T47D (cell line): ENCODE results near the gene ARNT2.

Experiments
- DNase-seq, 2 experiments: peaks; one replicate each; pipeline versions ENCODE4 v3.0.0 to v3.0.0-alpha.2; 2011 to 2012; ENCODE audit warnings: low read depth in 1 of 2, low spot score in 1 of 2
- JUND ChIP-seq: IDR thresholded peaks from 2 replicates; pipeline ENCODE4 v1.6.1; 2012; ENCODE audit warnings: low read depth
- in situ Hi-C: cut with HindIII; loops from 2 replicates; pipeline ENCODE4 v1.10.0; 2016; ENCODE audit warnings: low sequenced_read_pairs, low pct_unique_long_range_greater_than_20kb

The ARNT2 gene

DNA sequence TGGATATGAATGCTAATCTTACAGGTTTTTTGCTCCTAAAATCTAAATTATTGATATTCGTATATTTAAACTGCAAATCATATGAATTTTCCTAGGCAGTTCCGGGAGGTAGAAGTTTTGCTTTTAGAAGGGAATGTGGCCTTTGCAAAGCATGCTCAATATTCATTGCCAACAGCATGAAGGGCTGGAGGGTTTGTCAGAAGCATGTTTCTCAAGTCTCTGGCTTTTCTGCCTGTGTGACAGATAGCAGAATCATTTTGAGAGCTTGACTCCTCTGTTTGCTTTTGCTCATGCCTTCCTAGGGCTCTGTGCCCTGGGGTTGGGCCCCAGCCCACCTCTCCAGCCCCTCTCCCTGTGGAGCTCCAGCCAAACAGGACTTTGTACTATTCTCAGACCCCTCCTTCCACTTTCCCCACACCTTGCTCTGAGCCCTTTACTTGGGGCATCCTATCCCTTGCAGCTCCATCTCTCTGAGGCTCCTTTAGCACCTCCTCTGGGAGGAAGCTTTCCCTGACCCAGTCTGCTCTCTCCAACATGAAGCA lies 91.3 kb downstream of the ARNT2 start:
- in situ Hi-C loops, result no loop called here
- DNase-seq, result no peak
- TF ChIP-seq JUND, result no peak

GRCh38 chr15:80496096-80496495 lies 91.9 kb downstream of the ARNT2 start:
- no peak for DNase-seq
- no peak for TF ChIP-seq JUND
- in situ Hi-C loops, result no loop called here

GRCh38 chr15:80497221-80497620 lies 93.0 kb downstream of the ARNT2 start:
- DNase-seq, result no peak
- no peak for TF ChIP-seq JUND
- in situ Hi-C loops, result no loop called here

GRCh38 chr15:80498652-80499051 lies 94.5 kb downstream of the ARNT2 start:
- no peak for DNase-seq
- in situ Hi-C loops, result no loop called here
- no peak for TF ChIP-seq JUND

GRCh38 chr15:80500021-80500420 lies 95.8 kb downstream of the ARNT2 start:
- DNase-seq, result peak in 1 of 2 experiments; percentile 9
- no peak for TF ChIP-seq JUND
- in situ Hi-C loops, result no loop called here

GRCh38 chr15:80501476-80501875 lies 97.3 kb downstream of the ARNT2 start:
- DNase-seq, result no peak
- in situ Hi-C loops, result no loop called here
- TF ChIP-seq JUND, result no peak

- DNase-seq, result no peak
- no peak for TF ChIP-seq JUND
- in situ Hi-C loops, result no loop called here
These were observed 98.6 kb downstream of the ARNT2 start for GRCh38 chr15:80502782-80503181.

DNA sequence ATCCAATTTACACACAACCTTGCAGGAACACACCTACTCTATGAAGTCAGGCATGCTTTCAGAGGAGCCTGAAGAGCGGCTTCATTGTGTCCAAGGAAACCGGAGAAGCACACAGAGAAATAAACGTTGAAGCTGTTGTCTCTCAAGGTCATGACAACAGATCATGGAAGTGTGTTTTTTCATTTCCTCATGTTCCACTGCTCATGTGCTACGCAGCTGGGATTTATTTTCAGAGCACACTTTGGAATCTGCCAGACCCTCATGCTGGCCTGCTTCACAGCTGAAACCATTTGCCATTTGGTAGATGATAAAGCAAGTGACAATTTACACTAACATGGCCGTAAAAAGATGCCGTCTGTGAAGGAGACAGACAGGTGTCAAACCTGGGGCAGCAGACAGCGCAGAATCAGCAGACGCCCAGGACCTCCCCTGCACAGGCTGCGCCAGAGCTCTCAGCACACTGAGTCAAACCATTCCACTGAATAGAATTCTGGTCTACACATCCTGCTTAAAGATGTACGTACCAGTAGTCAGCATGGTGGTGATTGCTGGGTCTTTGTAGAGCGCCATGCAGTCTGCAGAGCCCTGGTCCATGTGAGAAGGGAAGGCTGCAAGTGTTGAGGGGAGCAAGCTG lies 99.3 kb downstream of the ARNT2 start:
- in situ Hi-C loops, result no loop called here
- no peak for TF ChIP-seq JUND
- no peak for DNase-seq

DNA sequence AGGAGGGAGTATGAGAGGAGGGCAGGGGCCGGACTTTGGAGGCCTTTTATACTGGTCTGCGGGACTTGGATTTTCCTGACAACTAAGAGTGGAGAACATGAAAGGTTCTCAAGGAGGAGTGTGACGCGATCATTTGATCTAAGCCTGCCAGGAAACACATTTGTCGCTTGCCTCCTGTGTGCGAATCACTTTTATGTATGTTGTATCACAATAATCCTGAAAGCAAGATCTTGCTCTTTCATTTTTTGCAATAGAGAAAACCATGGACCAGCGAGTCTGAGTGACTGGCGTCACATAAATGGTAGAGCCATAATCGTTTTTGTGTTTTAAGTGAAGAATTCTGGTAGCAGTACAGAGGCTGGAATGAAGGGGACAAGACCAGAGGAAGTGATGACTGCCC lies 100.7 kb downstream of the ARNT2 start:
- no peak for TF ChIP-seq JUND
- in situ Hi-C loops, result no loop called here
- no peak for DNase-seq

GRCh38 chr15:80506286-80506893 lies 102.2 kb downstream of the ARNT2 start:
- in situ Hi-C loops, result no loop called here
- DNase-seq, result no peak
- no peak for TF ChIP-seq JUND

GRCh38 chr15:80507131-80507530 lies 102.9 kb downstream of the ARNT2 start:
- TF ChIP-seq JUND, result no peak
- DNase-seq, result no peak
- in situ Hi-C loops, result no loop called here

- in situ Hi-C loops, result no loop called here
- no peak for TF ChIP-seq JUND
- peak in 1 of 2 experiments; percentile 37 for DNase-seq
These were observed 103.6 kb downstream of the ARNT2 start for GRCh38 chr15:80507638-80508316.

DNA sequence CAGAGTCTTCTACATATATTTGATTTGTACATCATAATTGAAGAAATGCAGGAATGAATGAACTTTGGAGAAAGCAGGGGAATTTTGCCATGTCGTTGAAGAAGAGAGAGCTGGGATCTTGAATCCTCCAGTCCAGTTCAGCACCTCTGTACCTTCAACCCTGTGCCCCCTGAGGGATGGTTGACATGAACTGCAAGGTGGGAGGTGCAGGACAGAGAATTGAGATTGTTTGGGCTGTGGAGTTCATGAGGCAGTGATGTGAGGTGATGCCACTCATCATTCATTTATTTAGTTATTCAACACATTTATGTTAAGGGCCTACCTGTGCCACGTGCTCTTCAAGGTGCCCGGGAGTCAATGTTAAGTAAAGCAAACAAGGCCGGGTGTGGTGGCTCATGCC lies 104.6 kb downstream of the ARNT2 start:
- TF ChIP-seq JUND, result no peak
- in situ Hi-C loops, result no loop called here
- DNase-seq, result no peak
